SK-N-SH (cell line): ENCODE data around the gene IL2.

Source experiments
- FOXJ3 ChIP-seq: sonication (generic); formaldehyde crosslinking; IDR thresholded peaks from 2 replicates; pipeline ENCODE4 v1.5.1; 2020; ENCODE audit warnings: mild to moderate bottlenecking, missing genetic modification reagents
- POLR2AphosphoS5 ChIP-seq: IDR thresholded peaks from 2 replicates; pipeline ENCODE4 v1.6.1; 2012; ENCODE audit warnings: low read depth, low read length
- RAD21 ChIP-seq: IDR thresholded peaks from 2 replicates; pipeline ENCODE4 v1.6.1; 2012; ENCODE audit warnings: mild to moderate bottlenecking, low read length
- SIN3A ChIP-seq: IDR thresholded peaks from 2 replicates; pipeline ENCODE4 v1.6.1; 2012; ENCODE audit warnings: low read depth, mild to moderate bottlenecking, low read length, moderate library complexity, borderline replicate concordance
- USF2 ChIP-seq: fragments of 150-350 bp; IDR thresholded peaks from 2 replicates; pipeline ENCODE4 v1.6.1; 2017; ENCODE audit warnings: antibody characterized with exemption, low read length, low read depth, borderline replicate concordance
- TF ChIP-seq, protein P1 (sequence below): fragments of 200-600 bp; sonication (generic); IDR thresholded peaks from 2 replicates; pipeline ENCODE4 v1.6.1; 2017; ENCODE audit warnings: antibody characterized with exemption, mild to moderate bottlenecking, moderate library complexity

GRCh38 chr4:122500852-122501501 lies 44.5 kb upstream of the IL2 start:
- TF ChIP-seq SIN3A (no peak), FOXJ3 (CRISPR knock-in tag) (no peak), POLR2AphosphoS5 (no peak), RAD21 (no peak), USF2 (no peak)
- TF ChIP-seq, protein P1, sequence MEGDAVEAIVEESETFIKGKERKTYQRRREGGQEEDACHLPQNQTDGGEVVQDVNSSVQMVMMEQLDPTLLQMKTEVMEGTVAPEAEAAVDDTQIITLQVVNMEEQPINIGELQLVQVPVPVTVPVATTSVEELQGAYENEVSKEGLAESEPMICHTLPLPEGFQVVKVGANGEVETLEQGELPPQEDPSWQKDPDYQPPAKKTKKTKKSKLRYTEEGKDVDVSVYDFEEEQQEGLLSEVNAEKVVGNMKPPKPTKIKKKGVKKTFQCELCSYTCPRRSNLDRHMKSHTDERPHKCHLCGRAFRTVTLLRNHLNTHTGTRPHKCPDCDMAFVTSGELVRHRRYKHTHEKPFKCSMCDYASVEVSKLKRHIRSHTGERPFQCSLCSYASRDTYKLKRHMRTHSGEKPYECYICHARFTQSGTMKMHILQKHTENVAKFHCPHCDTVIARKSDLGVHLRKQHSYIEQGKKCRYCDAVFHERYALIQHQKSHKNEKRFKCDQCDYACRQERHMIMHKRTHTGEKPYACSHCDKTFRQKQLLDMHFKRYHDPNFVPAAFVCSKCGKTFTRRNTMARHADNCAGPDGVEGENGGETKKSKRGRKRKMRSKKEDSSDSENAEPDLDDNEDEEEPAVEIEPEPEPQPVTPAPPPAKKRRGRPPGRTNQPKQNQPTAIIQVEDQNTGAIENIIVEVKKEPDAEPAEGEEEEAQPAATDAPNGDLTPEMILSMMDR: no peak
